Measurements from ENCODE around the gene ATP8B3.

- TF ChIP-seq CTCF (IDR thresholded peaks at IDR 0.05) = no peak
- no peak for TF ChIP-seq POLR2A (IDR thresholded peaks at IDR 0.05)
Observed at GRCh38 chr19:1851654-1852580, 39.8 kb upstream of the ATP8B3 start.
